ENCODE measurements around the gene CD52.
"Not testable (repeated sequence)": the region's sequence is repeated elsewhere in the genome, so short reads cannot be mapped to it uniquely, and the experiment has no call there.

Gene CD52

DNA sequence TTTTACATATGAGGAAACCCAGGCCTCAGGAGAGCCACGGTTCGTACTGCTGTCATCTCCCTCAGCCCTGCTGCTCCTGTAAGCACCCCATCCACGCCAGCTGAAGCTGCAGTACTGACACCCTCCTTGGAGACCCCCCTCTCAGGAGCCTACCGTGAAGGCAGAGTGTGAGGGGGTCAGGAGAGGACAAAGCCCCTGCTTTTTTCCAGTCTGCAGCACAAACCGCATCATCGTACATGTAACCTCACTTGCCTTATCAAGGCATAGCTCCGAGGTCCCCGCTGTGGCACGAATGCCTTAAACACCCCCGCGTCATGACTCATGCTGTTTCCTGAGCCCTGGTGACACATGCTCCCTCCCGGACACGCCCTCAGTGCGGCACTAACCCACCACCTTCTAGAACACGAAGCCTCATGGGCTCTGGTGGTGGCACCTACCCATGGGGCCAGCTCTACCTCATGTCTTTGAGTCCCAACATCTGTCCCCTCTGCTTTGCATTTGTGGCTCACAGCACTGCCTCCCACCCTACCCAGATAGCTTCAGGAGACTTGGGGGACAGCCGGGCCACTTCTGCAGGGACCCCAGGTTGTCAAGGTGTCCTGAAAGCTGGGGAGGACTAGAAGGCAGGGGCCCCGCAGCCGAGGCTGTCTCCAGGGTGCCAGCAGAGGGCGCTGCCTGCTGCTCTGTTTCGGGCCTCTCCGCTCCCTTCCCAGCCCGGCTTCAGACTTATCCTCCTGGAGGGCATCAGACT, 33.0 kb upstream of the CD52 start:
- peak; percentile 10 for DNase-seq

DNA sequence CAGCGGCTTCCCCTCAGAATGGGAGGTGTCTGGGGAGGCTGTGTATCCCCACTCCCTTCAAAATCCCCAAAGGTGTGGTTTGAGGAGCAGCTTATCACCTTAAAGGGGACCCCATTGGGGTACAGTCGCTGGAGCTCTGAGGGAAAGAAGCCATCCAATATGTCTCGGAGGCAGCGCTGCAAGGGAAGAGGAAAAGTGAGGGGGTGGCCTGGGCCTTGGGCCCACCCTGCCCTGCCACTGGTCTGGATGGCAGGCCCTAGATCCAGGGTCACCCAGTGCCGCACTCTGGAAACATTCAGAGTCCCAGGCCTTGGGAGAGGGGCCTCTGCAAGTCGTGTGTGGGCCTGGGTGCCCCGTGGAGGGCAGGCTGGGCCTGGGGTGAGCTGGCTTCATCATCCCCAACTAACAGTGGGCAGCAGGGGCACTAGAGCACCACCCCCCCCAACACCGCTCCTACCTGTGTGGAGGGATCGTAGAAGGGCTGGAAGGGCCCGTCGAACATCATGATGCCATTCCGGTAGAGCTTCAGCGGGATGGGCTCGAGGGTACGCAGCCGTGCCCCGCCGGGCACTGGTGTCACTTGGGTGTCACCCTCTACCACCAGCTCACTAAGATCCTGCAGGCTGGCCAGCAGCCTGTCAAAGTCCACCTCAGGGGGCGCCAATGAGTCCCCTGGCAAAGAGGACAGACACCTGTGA, 32.2 kb upstream of the CD52 start:
- DNase-seq: peak; percentile 16

DNA sequence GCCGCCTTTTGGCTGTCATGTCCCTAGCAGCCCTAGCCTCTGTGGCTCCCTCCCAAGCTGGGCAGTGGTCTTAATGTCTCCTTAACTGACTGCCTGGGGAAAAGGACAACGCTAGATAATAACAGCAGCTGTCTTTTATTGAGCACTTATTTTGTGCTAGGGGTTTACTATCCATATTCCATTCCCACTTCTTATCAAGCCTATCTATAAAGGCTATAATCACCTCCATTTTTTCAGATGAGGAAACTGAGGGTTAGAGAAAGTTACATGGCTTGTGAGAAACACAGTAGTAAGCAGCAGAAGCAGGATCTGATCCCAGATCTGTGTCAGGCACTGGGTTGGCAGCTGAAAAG, 31.7 kb upstream of the CD52 start:
- DNase-seq: no peak

DNA sequence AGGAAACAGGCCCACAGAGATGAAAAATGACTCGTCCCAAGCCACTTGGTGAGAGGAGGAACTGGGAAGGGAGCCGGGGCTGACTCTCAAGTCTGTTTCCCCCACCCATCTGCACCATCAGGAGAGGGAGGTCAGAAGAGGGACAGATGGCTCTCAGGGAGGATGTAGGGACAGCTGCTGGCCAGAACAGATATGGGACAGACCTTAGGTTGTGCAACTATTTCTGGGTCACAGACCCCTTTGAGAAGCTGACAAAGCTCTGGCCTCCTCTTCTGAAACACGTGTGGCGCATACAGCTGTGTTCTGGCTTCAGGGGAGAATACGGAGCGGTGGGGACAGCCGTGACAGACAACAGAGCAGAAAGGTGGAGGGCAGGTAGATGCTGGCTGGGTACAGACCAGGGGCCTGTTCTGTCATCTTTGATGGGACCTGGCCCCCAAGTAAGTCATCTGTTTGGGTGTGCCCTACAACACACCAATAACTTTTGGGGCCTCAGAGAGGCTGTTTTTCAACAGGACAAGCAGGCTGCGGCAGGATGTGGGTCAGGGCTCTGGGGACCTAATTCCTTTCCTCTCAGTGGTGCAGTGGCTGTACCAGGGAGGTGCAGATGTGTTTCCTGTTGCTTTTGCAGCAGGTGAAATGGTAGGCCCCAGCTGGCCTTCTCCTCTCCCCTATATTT, 30.6 kb upstream of the CD52 start:
- DNase-seq: no peak

DNA sequence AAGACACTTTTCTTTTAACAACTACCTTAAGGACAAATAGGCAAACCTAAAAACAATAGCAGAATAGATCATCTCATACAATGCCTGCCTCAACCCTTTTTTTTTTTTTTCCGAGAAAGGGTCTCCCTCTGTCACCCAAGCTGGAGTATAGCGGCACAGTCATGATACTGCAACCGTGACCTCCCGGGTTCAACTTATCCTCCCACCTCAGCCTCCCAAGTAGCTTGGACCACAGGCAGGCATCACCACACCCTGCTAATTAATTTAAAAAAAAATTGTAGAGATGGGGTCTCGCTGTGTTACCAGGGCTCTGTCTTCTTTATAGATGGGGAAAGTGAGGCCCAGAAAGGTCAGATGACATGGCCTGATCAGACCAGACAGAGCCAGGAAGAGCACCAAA, 29.9 kb upstream of the CD52 start:
- DNase-seq: no peak

DNA sequence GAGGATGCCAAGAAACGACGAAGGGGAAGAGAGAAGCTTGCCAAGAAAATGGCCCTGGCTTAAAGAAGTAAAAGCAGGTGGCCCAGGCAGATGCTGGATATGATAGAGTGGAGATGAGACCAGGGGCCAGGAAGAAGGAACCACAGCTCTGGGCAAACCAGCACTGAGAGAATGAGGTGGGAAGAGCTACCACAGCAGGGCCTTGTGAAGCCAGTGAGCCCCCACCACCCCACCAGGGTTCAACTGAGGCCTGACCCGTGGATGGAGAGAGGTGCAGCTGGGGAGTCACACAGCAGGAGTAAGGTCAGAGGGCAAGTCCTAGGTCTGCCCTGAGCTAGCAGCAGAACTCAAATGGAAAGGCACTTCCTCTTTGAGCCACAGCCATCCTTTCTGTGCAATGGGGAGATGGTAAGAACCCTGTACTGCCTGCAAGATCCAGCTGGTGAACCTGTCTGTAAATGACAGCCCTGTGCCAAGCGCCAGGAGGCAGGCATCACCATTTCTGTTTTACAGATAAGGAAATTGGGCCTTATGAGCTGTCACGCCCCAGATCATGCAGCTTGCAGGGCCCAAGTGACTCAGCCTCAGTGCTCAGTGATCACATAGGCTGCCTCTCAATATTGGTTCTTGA, 29.3 kb upstream of the CD52 start:
- DNase-seq: no peak

DNA sequence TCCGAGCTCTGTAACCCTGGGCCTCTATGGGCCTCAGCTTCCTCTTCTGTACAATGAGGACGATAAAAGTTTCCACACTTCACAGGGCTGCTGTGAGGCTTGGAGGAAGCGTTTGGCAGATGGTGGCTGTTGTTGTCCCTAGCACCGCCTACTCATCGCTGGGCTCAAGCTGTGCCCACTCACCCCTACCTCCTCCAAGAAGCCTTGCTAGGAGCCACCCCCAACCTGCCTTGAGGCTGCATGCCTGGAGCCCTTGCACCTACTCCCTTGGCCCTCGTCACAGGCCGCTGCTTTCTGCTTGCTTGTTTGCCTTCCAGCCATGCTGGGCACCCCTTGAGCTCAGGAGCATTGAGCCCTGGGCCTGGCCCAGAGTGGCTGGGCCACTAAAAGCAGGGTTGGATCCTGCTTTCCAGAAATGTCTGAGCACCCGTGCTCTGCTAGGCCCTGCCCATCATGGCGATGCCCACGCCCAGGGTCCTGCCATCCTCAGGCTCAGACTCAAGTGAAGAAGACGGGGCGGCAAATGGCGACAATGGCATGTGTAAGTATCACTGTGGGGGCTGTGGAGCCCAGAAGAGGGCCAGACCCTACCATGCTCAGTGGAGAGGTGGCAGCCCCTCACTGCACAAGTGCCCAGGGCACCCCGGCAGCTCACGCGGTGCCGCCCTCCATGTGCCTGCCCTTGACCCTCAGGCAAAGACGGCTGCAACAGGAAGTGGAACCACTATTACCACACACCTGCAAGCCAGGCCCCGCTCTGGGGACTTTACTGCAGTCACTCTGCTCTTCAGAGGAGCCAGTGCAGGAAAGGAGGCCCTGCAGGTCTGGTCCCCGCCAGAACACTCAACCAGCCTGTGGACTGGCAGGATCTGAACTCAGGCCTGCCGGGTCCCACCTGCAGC, 28.3 kb upstream of the CD52 start:
- DNase-seq: no peak

DNA sequence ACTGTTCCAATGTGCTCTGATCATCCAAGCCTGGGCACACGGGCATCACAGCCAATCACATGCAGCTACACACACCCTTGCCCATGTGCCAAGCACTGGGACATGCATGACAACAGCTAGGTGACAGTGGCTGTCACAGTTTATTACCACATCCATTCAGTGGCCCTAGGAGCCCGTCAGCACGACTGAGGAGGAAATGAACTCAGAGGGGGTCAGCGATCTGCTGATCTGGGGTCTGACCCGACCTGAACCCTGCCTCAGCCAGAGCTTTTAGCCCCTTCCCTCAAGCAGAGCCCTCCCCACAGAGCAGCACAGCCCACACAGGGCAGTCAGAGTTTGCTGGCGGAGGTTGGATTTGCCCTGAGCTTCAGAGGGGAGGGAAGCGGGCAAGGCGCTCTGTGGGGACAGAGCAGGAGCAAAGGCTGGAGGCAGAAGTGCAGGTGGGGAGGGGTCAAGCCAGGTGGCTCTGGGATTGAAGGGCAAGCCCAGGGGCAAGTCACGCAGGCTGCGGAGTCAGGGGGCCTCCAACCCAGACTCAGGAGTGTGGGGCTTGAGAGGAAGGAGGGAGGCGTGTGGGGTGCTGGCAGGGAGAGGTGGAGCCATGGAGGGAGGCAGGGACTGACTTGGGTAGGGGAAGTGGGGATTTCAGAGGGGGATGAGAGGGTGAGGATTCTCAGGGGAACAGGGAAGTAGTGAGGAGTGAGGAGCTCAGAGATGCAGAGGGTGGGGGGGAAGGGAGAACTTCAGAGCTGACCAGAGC, 27.5 kb upstream of the CD52 start:
- no peak for DNase-seq

DNA sequence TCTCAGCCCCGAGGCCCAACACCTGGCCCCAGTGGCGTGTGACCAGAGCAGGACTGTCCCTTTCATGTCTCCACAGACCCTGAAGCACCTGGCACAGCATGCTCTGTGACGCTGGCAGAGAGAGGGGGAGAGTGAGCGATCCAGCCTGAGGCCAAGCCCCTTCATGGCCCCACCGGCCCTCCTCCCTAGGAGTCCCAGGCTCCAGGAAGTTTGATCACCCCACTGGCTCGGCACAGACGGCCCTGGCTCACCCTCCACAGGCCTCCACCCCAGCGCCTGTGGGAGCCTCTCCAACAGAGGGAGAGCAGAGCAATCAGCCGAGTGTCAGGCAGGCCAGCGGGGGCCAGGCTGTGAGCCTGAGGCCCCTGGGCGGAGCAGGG, 26.9 kb upstream of the CD52 start:
- DNase-seq: no peak

DNA sequence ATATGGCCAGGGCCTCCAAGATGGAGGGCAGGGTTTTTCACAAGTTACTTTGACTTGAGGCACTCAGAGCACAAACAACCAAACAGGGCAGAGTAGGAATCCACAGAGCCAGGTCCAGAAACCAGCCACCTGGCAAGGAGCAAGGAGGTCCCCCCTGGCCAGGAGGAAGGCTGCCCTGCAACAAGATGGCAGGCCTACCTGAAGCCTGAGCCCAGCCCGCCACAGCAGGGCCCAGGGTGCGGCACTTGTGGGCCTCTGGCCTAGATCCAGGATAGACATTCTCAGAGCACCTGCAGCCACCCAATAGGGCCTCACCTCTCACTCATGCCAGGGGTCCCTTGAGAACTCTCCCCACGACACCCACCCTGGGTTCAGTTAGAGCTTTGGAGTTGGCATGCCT, 26.3 kb upstream of the CD52 start:
- DNase-seq: no peak

DNA sequence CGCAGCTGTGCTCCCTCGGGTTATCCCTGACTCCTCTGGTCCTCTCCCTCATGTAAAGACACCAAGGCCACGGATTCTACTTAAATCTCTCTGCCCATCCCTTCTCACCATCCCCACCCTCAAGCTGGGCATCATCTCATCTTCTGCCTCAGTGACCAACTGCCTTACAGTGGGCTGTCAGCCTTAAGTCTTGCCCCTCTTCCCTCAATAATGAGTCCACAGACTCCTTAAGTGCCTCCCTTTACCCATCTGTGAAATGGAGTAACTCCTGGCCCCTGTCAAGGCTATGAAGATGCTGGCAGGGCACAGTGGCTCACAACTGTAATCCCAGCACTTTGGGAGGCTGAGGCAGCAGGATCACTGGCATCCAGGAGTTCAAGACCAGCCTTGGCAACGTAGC, 25.8 kb upstream of the CD52 start:
- no peak for DNase-seq

DNA sequence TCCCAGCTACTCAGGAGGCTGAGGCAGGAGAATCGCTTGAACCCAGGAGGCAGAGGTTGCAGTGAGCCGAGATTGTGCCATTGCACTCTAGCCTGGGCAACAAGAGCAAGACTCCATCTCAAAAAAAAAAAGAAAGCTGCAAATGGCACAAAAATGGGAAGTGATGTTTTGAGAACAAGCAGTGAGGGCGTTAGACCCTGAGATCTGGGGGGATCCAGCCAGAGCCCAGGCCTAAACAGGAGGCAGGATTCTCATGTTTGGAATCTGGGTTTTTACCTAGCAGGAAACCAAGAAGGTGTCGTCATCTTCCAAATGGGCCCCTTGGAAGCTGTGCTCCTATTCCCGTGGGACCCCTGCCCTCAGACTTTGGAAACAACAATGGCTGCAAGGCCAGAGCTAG, 25.0 kb upstream of the CD52 start:
- not testable (repeated sequence) for DNase-seq

DNA sequence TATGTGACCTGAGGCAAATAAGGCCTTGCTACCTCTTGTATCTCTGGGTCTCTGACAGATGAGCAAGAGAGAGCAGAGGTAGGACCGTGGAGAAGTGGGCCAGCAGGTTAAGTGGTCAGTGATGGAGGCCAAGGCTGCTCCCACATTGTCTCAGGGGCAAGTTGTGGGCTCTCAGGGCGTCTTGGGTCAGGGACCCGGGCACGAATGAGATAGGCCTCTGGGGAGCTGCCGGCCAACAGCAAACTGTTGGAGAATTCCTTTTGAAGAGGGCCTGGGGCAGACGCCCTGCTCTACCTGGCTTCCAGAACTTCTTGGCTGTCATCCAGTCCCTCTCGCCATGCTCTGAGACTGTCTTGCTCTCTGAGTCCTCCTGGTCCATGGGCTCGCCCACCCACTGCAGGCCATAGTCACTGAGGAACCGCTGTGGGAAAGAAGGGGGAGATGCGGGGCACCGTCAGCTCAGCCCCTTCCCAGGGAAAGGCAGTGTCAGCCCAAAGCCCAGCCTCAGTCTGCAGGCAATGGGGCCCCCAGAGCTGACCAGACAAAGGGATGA, 23.8 kb upstream of the CD52 start:
- no peak for DNase-seq

DNA sequence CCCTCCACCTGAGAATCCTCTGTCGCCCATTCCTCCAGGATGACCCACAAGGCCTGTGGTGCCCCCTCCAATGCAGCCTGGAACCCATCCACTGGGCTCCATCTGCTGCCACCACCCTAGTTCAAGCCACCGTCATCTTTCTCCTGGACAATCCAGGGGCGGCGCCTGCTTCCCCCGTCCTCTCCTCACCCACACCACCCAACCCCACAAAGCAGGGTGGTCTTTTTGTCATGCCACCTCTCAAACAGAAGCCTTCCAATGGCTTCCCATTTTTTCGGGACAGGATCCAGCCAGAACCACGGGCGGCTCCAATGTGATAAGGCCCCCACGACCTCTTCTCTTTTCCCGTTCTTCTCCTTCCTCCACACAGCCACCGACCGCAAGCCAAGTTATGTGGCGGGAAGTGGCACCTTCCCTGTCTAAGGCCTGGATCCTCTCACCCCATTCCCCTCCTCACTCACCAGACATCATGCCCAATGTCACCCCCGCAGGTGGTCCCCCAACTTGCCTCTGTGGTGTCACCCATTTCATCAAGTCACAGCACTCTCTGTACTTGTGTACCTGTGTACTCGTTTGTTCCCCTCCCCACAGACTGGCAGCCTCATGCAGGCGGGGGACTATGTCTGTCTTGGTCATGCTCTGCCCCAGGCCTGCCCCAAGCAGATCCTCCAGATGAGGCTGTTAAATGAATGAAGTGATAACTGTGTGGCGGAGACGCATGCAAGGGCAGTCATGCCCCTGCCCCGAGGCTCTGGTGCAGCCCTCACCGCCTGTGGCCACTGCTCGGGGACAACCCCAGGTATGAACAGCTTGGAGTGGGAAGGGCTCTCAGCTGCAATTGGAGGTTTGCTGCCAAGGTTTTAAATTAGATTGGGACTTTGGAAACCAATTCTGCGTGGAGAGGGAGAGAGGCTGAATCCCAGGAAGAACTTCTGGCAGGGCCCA, 22.3 kb upstream of the CD52 start:
- no peak for DNase-seq

DNA sequence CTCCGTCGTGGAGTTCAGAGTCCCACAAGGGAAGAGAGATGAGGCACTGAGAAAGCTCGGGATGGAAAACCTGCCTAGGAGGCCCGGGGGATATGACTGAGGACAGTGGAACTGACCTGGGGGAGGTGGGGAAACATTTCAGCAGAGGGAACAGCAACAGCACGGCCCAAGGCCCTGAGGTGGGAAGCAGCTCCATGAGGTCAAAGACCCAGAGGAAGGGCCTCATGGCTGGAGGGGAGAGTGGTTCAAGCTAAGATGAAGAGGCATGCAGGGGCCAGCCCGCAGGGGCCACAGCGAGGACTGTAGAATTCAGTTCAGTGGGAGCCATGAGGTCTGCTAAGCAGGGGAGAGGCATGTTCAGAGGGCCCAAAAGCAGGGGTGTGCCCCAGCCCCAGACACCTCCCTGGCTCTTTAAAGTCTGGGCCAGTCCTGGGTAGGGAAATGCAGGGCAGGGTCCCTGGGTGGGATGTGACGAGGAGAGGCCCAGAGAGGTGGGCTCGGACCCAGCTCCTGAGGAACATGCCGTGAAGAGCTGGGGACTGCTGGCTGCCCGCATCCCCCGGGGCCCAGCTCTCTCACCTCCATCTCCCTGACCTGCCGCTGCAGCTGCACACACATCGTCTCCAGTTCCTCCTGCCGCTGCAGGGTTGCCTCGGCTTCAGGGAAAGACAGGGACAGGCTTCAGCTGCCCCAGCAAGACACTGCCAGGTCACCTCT, 21.3 kb upstream of the CD52 start:
- no peak for DNase-seq

DNA sequence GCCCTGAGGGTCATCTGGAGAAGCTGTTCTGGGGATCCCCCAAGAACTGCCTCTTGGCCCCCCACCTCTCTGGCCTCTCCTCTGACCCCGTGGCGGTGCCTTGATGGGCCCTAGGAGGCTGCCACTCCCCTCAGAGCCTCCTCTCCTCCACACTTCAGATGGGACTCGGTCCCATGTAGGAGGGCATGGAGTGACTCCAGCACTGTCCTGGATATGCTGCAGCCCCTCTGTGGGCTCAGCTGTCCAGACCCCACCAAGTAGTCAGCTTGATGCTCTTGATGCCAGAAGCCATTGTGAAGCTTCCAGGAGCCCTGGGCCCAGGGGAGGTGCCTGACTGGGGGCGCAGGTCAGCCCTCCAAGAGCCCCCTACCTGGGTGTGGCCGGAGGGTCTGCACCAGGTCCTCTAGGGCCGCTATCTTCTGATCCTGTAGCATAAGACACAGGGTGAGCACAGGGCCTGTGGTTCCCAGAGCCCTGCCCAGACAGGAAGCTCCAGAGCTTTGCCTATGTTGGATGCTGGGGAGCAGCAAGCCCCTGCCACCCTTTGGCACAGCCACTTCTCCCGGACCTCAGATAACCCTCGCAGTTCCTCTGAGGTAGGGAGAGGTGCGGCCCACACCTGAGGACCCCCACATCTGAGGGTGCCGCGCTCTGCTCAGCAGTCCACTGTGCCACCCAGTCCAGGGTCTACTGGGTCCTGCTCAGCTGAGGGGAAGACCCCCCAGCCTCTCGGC, 20.5 kb upstream of the CD52 start:
- no peak for DNase-seq

DNA sequence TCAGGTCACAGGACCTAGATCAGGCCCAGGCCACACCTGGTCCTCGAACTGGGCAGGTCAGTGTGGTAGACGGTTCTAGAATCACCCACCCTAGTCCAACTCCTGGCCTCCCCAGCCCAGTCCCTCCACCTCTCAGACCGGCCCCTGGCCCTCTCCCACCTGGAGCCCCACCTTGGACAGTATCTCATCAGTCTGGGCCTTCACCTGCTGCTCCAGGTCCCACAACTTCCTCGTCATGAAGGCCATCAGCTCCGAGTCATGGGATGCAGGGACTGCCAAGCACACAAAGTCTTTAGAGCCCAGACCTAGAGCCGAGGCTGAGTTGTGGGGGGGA, 20.0 kb upstream of the CD52 start:
- DNase-seq: no peak

DNA sequence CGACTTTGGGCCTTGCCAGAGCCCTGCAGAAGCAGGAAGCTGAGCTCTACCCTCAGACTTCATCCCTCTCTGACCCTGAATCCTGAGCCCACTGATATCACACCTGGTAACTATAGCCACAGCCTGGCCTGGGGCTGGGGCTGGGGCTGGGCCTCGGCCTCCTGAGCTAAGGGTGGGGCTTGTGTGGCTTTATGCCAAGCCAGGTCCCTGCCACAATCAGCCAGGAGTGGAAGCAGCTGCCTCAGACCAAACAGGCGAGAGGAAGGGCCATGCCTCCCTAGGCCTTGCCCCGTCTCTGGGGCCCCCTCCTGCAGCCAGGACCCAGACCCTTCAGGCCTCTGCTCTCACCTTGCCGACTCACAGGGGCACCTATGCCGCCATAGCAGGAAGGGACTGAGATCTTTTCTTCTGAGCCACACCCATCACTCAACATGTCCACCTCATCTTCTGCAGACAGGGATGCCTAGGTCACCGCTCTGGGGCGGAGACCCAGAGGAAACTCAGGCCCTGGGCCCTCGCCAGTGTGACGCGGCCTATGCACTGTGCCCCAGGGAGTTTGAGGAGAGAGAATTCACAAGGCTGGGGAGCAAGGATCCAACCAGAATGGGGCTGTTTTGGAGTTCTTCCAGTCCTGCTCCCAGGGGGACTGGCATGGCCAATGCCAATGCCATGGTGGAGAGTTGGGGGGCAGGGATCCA, 17.0 kb upstream of the CD52 start:
- no peak for DNase-seq
